Choroid plexus epithelial cell (primary cell): ENCODE results near the gene FGD5.
A peak's percentile ranks its signal among the peaks of the same experiment; 100 is the strongest.

Experiments used
- DNase-seq: peaks from one replicate; pipeline ENCODE4 v3.0.0-alpha.2; 2010; ENCODE audit warnings: low read depth
- H3K4me3 ChIP-seq: 2 replicates; pipeline ENCODE4 v1.5.1; 2011; ENCODE audit warnings: low read depth, mild to moderate bottlenecking, control low read depth, low read length, moderate library complexity
- TF ChIP-seq, protein P1 (sequence below): conservative IDR thresholded peaks from 2 replicates; pipeline ENCODE4 v1.5.1; 2011; ENCODE audit warnings: low read depth, mild to moderate bottlenecking, control low read depth, inconsistent platforms, low read length, moderate library complexity

Gene FGD5

GRCh38 chr3:14935592-14936345 lies 117.0 kb downstream of the FGD5 start:
- no peak for DNase-seq
- TF ChIP-seq, protein P1, sequence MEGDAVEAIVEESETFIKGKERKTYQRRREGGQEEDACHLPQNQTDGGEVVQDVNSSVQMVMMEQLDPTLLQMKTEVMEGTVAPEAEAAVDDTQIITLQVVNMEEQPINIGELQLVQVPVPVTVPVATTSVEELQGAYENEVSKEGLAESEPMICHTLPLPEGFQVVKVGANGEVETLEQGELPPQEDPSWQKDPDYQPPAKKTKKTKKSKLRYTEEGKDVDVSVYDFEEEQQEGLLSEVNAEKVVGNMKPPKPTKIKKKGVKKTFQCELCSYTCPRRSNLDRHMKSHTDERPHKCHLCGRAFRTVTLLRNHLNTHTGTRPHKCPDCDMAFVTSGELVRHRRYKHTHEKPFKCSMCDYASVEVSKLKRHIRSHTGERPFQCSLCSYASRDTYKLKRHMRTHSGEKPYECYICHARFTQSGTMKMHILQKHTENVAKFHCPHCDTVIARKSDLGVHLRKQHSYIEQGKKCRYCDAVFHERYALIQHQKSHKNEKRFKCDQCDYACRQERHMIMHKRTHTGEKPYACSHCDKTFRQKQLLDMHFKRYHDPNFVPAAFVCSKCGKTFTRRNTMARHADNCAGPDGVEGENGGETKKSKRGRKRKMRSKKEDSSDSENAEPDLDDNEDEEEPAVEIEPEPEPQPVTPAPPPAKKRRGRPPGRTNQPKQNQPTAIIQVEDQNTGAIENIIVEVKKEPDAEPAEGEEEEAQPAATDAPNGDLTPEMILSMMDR, result no peak
- H3K4me3 ChIP-seq, result no peak overlapping the region

GRCh38 chr3:14938954-14939353 lies 120.2 kb downstream of the FGD5 start:
- no peak overlapping the region for H3K4me3 ChIP-seq
- no peak for DNase-seq
- TF ChIP-seq, protein P1, result no peak

GRCh38 chr3:14941871-14942270 lies 123.1 kb downstream of the FGD5 start:
- DNase-seq, result no peak
- TF ChIP-seq, protein P1, result no peak
- H3K4me3 ChIP-seq, result no peak overlapping the region

GRCh38 chr3:14943042-14943441 lies 124.3 kb downstream of the FGD5 start:
- no peak overlapping the region for H3K4me3 ChIP-seq
- TF ChIP-seq, protein P1, result no peak
- no peak for DNase-seq

GRCh38 chr3:14946236-14946635 lies 127.5 kb downstream of the FGD5 start:
- TF ChIP-seq, protein P1, result no peak
- DNase-seq, result no peak
- H3K4me3 ChIP-seq, result peak overlapping the region; percentile 94

- TF ChIP-seq, protein P1, result no peak
- no peak for DNase-seq
- H3K4me3 ChIP-seq, result peak overlapping the region; percentile 94
Measured at GRCh38 chr3:14946739-14947099, 128.0 kb downstream of the FGD5 start.
